SH-SY5Y (cell line): ENCODE results near the gene SPEF1.

Source experiments
- GATA2 ChIP-seq: IDR thresholded peaks from 2 replicates; pipeline ENCODE4 v1.6.1; 2011; ENCODE audit warnings: mild to moderate bottlenecking, low read depth, low read length
- GATA3 ChIP-seq: IDR thresholded peaks from 2 replicates; pipeline ENCODE4 v1.6.1; 2011; ENCODE audit warnings: low read depth, mild to moderate bottlenecking, low read length, moderate library complexity

DNA sequence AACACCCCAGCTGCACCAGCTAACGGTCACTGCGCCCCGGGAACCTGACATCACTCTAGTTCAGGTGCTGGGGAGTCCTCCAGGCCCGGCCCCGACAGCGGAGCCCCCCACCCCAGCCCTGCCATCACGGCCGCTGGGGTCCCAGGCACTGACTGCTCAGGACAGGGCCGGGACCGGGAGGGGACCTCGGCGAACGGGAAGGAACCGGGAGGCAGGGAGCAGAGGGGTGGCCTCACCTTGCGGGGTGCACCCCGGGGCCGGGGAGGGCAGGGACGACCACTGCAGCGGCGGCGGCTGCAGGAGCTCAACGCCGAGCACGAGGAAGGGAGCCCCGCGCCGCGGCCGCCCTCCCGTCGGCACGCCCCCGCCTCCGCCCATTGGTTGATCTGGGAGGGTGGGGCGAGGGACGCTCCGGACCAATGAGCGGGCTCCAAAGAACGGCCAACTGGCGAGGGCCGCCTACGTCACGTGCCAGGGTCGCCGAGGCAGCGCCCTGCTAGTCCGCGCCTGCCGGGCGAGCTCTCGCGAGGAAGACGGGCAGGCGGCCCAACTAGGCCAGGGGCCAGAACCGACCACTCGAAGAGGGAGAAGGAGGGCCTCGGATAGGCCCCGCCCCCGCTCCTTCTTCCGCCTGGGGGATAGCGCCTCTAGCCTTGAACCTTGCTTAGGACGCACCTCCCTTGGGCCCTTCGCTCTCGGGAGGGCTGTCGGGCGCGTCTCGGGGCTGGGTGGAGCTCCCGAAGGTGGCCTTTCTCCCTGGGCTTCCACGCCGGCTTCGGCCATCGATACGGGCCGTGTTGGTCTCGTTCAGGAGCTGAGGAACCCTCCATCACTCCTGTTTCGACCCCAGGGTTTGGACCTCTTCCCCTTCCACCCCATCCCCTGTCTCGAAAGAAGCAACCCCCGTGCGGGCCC is 13.6 kb downstream of the SPEF1 start, which contains the start of gene ADISSP:
- TF ChIP-seq GATA2 (no peak), GATA3 (no peak)
